GM21447 (cell line): Measurements from ENCODE around the gene C10orf53.
"Not testable (repeated sequence)": the region's sequence is repeated elsewhere in the genome, so short reads cannot be mapped to it uniquely, and the experiment has no call there.

Experiments
- ATAC-seq: cut with Tn5 transposase; IDR thresholded peaks from one replicate; pipeline ENCODE4 v1.9.1; 2021; ENCODE audit not compliant: unreplicated experiment

C10orf53 gene

GRCh38 chr10:49686651-49687050 is 7.2 kb downstream of the C10orf53 start:
- no peak for ATAC-seq

- no peak for ATAC-seq
Measured at GRCh38 chr10:49688261-49688846, 8.9 kb downstream of the C10orf53 start.

GRCh38 chr10:49688920-49689319 is 9.5 kb downstream of the C10orf53 start:
- no peak for ATAC-seq

GRCh38 chr10:49689882-49690510 is 10.5 kb downstream of the C10orf53 start:
- no peak for ATAC-seq

- no peak for ATAC-seq
Measured at GRCh38 chr10:49690698-49691356, 11.4 kb downstream of the C10orf53 start.

GRCh38 chr10:49691588-49691987 is 12.1 kb downstream of the C10orf53 start:
- ATAC-seq: no peak

GRCh38 chr10:49694466-49694865 is 15.0 kb downstream of the C10orf53 start:
- no peak for ATAC-seq

- ATAC-seq: no peak
Measured at GRCh38 chr10:49696311-49696710, 16.9 kb downstream of the C10orf53 start.

GRCh38 chr10:49698679-49699078 is 19.2 kb downstream of the C10orf53 start:
- no peak for ATAC-seq

GRCh38 chr10:49700211-49700610 is 20.8 kb downstream of the C10orf53 start:
- ATAC-seq: no peak

GRCh38 chr10:49700997-49701396 is 21.5 kb downstream of the C10orf53 start:
- ATAC-seq: no peak

GRCh38 chr10:49707585-49707984 is 28.1 kb downstream of the C10orf53 start:
- ATAC-seq: no peak

- no peak for ATAC-seq
Measured at GRCh38 chr10:49709934-49710333, 30.5 kb downstream of the C10orf53 start.

GRCh38 chr10:49710966-49711365 is 31.5 kb downstream of the C10orf53 start:
- no peak for ATAC-seq

- no peak for ATAC-seq
Measured at GRCh38 chr10:49711481-49711880, 32.0 kb downstream of the C10orf53 start.

- ATAC-seq: no peak
Measured at GRCh38 chr10:49713266-49713665, 33.8 kb downstream of the C10orf53 start.

GRCh38 chr10:49715157-49715556 is 35.7 kb downstream of the C10orf53 start:
- not testable (repeated sequence) for ATAC-seq

GRCh38 chr10:49726593-49726992 is 47.1 kb downstream of the C10orf53 start:
- no peak for ATAC-seq

GRCh38 chr10:49733866-49734265 is 54.4 kb downstream of the C10orf53 start:
- no peak for ATAC-seq

GRCh38 chr10:49734676-49735075 is 55.2 kb downstream of the C10orf53 start:
- ATAC-seq: no peak

GRCh38 chr10:49735161-49735560 is 55.7 kb downstream of the C10orf53 start:
- no peak for ATAC-seq

GRCh38 chr10:49735848-49736563 is 56.6 kb downstream of the C10orf53 start:
- ATAC-seq: no peak
